Lower leg skin (tissue), 4 donors: ENCODE data around the gene CST9. TPM values are rescaled to one million over a fixed set of nuclear protein-coding genes. Genes with fewer than 3 reads are reported as not detected.

Source experiments
- DNase-seq, 2 donors: peaks; one replicate each; pipeline ENCODE4 v3.0.0-alpha.2; 2019; ENCODE audit warnings: low spot score in 2 of 2
- H3K4me3 ChIP-seq: fragments of 200-600 bp; sonication (generic); 2 replicates; pipeline ENCODE4 v1.5.1; 2017; ENCODE audit warnings: mild to moderate bottlenecking, low read depth; ENCODE audit not compliant: poor library complexity, severe bottlenecking
- POLR2A ChIP-seq, 2 donors: fragments of 450-650 bp; IDR thresholded peaks; one replicate each; pipeline ENCODE4 v1.6.1; 2016 to 2017; ENCODE audit warnings: antibody characterized with exemption in 2 of 2, mild to moderate bottlenecking in 1 of 2, moderate library complexity in 1 of 2
- WGBS, 2 donors: methylation state at CpG; one replicate each; pipeline ENCODE4 v1.1.5; 2018; 5-methylcytosine and 5-hydroxymethylcytosine counted together
- intact Hi-C: fragments of 100-400 bp; cut with DNase I; formaldehyde crosslinking; loops from one replicate; pipeline ENCODE4 v1.15.0; 2023; ENCODE audit warnings: low total_unique reads
- total RNA-seq, 4 donors: library from RNA; depleted of rRNA; stranded (reverse); fragments of >200 nt; gene quantifications; one replicate each; pipeline ENCODE4 v1.1.0, GENCODE V29; 2016
- TF ChIP-seq, protein P1 (sequence below), 3 donors: fragments of 450-650 bp; IDR thresholded peaks; one replicate each; pipeline ENCODE4 v1.5.1; 2016; ENCODE audit warnings: antibody characterized with exemption in 3 of 3, mild to moderate bottlenecking in 3 of 3, moderate library complexity in 2 of 3

CST9 gene
- total RNA-seq, 4 donors from 2014 or later = not detected

GRCh38 chr20:23632711-23633573, 27.2 kb upstream of the CST9 start:
- intact Hi-C loops = no loop called here
- no peak overlapping the region for H3K4me3 ChIP-seq
- TF ChIP-seq, protein P1, sequence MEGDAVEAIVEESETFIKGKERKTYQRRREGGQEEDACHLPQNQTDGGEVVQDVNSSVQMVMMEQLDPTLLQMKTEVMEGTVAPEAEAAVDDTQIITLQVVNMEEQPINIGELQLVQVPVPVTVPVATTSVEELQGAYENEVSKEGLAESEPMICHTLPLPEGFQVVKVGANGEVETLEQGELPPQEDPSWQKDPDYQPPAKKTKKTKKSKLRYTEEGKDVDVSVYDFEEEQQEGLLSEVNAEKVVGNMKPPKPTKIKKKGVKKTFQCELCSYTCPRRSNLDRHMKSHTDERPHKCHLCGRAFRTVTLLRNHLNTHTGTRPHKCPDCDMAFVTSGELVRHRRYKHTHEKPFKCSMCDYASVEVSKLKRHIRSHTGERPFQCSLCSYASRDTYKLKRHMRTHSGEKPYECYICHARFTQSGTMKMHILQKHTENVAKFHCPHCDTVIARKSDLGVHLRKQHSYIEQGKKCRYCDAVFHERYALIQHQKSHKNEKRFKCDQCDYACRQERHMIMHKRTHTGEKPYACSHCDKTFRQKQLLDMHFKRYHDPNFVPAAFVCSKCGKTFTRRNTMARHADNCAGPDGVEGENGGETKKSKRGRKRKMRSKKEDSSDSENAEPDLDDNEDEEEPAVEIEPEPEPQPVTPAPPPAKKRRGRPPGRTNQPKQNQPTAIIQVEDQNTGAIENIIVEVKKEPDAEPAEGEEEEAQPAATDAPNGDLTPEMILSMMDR (IDR thresholded peaks at IDR 0.05) = no peak
- TF ChIP-seq POLR2A (IDR thresholded peaks at IDR 0.05) = no peak
- 84 to 92% methylated on average over 8 of the region's 8 CpGs for WGBS, 2 donors
- no peak for DNase-seq

DNA sequence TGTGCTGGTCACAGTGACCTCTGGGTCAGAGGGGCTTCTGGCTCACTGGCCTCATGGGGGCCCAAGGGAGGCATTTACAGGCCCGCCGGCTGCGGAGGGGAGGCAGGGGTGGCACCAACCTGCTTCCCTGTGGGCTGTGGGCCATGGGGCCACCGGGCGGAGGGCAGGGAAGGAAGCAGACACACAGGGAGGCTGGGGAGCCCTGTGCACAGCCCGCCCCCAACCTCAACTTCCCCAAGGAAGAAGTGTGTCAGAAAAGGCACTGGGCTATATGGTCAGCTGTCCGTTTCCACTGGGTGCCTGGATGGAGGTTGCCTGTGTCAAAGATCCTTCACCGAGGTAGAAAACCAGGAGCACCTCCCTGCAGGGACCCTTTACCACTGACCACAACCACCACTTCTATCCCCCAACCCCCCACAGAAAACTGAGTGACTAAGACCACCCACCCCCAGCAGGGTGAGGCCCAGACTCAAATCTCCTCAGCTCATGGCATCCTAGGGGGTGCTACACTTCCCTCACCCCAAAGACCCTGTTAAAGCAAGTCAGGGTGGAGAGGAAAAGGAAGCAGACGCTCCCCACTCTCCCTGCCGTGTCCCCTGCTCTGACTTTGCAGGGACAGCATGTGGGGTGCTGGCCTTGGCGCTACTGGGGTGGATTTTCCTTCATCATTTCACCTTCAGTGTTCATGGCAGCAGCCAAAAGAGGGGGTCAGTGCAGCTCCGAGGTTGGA, 26.4 kb upstream of the CST9 start:
- intact Hi-C loops = no loop called here
- TF ChIP-seq, protein P1 (IDR thresholded peaks at IDR 0.05) = no peak
- H3K4me3 ChIP-seq = no peak overlapping the region
- 79 to 82% methylated on average over 12 of the region's 12 CpGs for WGBS, 2 donors
- DNase-seq = no peak

GRCh38 chr20:23631226-23631822, 25.6 kb upstream of the CST9 start:
- TF ChIP-seq, protein P1 (IDR thresholded peaks at IDR 0.05) = no peak
- TF ChIP-seq POLR2A (IDR thresholded peaks at IDR 0.05) = no peak
- WGBS, 2 donors = 93 to 95% methylated on average over 9 of the region's 9 CpGs
- intact Hi-C loops = no loop called here
- DNase-seq = no peak
- H3K4me3 ChIP-seq = no peak overlapping the region

DNA sequence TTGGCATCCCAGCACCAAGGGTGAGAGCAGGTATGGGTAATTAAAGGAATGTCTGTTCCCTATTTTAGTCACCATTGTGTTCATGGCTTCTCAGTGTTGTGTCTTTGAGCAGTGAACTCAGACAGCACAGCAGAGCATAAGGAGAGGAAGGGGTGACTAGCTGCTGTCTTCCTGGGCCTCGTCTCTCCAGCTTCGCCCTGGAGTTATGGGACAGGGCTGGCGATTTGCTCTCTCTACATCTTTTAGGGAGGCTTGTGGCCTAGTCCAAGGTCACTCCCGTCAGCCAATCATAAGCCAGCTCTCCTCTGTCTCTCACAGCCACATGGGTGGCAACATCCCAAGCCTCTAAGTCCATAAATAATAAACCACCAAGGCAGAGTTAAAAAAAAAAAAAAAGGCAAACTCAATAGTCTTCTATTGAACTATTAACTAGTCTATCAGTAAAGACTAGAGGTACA, 24.7 kb upstream of the CST9 start:
- TF ChIP-seq, protein P1 (IDR thresholded peaks at IDR 0.05) = no peak
- TF ChIP-seq POLR2A (IDR thresholded peaks at IDR 0.05) = no peak
- intact Hi-C loops = no loop called here
- no peak for DNase-seq
- 82 to 83% methylated on average over 4 of the region's 4 CpGs for WGBS, 2 donors
- H3K4me3 ChIP-seq = no peak overlapping the region

GRCh38 chr20:23629542-23630391, 24.1 kb upstream of the CST9 start:
- TF ChIP-seq POLR2A (IDR thresholded peaks at IDR 0.05) = no peak
- TF ChIP-seq, protein P1 (IDR thresholded peaks at IDR 0.05) = no peak
- intact Hi-C loops = loop anchor here (5.0 kb wide), 1 partner anchor 1772 kb away; no protein-coding TSS in a partner anchor
- WGBS, 2 donors = 69 to 80% methylated on average over 12 of the region's 12 CpGs

More at GRCh38 chr20:23629542-23630391, 24.1 kb upstream of the CST9 start:
- no peak overlapping the region for H3K4me3 ChIP-seq
- no peak for DNase-seq
